Mesodermal cell (in vitro differentiated cells): ENCODE results near the gene NCAN.

Experiments used
- H3K27ac ChIP-seq: 2 replicates; pipeline ENCODE4 v1.7.0; 2013; ENCODE audit warnings: mild to moderate bottlenecking, low read depth, low read length, moderate library complexity; ENCODE audit not compliant: severe bottlenecking
- H3K36me3 ChIP-seq: 2 replicates; pipeline ENCODE4 v1.7.1; 2013; ENCODE audit warnings: mild to moderate bottlenecking, low read length, moderate library complexity; ENCODE audit not compliant: control insufficient read depth, insufficient read depth
- H3K4me1 ChIP-seq: one replicate; pipeline ENCODE4 v1.7.1; 2013; ENCODE audit warnings: mild to moderate bottlenecking, low read length; ENCODE audit not compliant: insufficient read depth, control insufficient read depth, poor library complexity, severe bottlenecking
- H3K4me3 ChIP-seq: 2 replicates; pipeline ENCODE4 v1.7.0; 2013; ENCODE audit warnings: low read length, control low read depth, mild to moderate bottlenecking; ENCODE audit not compliant: insufficient read depth, poor library complexity, severe bottlenecking; ENCODE audit errors: extremely low read depth
- H3K9me3 ChIP-seq: 2 replicates; pipeline ENCODE4 v1.7.1; 2013; ENCODE audit warnings: mild to moderate bottlenecking, low read length, moderate library complexity; ENCODE audit not compliant: control insufficient read depth
- WGBS, 2 experiments: methylation state at CpG; one replicate each; pipeline ENCODE4 v1.1.5; 2013; ENCODE audit warnings: missing lambda C conversion rate in 2 of 2; ENCODE audit not compliant: insufficient coverage in 2 of 2; 5-methylcytosine and 5-hydroxymethylcytosine counted together

Gene NCAN

DNA sequence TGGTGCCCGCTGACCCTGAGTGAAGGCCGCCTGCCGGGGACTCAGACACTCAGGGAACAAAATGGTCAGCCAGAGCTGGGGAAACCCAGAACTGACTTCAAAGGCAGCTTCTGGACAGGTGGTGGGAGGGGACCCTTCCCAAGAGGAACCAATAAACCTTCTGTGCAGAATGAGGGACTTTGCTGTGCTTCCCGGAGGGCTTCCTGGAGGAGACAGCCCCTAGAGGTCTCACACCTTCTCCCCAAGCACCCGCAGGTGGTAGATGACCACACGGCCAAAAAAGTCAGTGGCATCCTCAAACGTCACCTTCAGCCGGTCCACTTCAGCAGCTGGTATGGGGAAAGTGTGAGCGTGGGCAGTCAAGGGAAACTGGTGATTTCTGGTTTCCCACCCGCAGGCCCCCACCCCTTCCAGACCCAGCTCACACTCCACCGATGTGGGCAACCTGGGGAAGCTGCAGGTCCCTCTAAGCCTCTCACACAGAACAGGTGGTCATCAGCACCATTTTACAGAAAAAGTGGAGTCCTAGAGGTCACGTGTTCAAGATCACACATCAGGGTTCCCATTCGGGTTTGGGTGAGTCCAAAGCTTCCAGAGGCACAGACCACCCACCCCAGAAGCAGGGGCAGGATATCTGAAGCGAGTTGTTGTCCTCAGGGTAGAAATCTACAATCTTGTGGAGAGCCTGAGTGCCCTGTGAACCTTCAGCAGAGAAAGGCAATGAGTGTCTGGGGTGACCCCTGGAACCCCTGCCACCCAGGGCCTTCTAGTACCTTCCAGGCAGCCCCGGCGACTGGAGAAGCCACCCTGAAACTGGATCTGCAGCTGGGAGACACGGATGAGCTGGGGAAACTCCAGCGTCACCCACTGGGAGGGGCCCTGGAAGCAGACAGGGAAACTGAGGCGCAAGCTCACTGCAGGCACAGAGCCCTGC, 9.8 kb upstream of the NCAN start:
- H3K4me1 ChIP-seq: no peaks in the 10 kb centered on the region
- no peak overlapping the region for H3K27ac ChIP-seq
- H3K9me3 ChIP-seq: no peaks in the 10 kb centered on the region
- 91 to 92% methylated on average over 13 to 14 of the region's 19 CpGs for WGBS, 2 experiments
- H3K36me3 ChIP-seq: peaks cover 46% of the 10 kb centered on the region
- H3K4me3 ChIP-seq: peak overlapping the region; percentile 50

DNA sequence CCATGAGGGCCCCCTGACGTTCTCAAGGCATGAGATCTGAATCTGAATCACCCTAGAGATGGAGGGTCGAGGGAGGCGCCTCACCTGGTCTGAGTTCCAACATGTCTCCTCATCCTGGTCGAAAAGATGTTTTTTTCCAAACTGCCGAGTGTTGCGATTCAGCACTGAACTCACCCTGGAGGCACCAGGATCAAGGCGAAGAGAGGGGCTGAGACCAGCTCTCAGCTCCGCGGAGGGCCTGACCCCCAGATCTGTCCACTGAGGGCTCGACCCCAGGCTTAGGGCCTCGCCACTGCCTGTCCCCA, 9.1 kb upstream of the NCAN start:
- H3K27ac ChIP-seq: peak overlapping the region; percentile 26

DNA sequence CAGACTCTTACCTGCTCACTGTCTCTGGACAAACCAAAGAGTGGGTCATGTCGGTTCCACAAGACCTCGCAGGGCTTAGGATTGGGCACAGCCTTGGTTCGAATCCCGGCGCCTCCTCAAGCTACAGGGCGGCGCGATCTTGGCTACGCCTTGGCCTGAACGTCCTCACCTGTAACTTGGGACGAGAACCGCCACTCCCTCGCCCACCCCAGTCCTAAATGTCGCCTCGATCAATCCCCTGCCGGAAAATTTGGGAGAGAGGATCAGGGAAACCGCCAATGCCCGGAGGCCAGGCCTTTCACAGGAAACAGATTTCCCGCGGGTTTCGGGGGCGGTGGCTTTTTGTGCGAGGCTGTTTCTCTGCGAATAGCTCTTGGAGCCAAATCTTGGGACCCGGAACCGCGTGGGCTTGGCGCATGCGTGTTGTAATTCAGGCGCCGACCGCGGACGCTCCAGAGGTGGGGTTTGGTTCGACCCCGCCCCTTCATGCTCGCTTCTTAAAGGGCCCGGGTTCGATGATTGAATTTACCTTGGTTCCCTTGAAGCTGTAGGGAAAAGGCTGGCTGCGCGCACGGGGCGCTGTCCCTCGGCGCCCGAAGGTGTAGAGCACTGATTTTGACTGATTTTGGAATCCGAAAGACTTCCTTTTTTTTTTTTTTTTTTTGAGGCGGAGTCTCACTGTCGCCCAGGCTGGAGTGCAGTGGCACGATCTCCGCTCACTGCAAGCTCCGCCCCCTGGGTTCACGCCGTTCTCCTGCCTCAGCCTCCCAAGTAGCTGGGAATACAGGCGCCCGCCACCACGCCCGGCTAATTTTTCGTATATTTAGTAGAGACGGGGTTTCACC, 8.5 kb upstream of the NCAN start, which contains the start of gene NR2C2AP:
NR2C2AP (minus strand) TSS at position 403 of the 845 bp plus-strand sequence; CDS start at position 49, 354 bp downstream.
- 12 to 13% methylated on average over 41 to 56 of the region's 60 CpGs for WGBS, 2 experiments
- Histone ChIP-seq H3K9me3 (no peaks in the 10 kb centered on the region), H3K36me3 (peaks cover 34% of the 10 kb centered on the region), H3K27ac (peak within 1 kb of the TSS; percentile 26), H3K4me3 (peak within 1 kb of the TSS; percentile 50), H3K4me1 (no peaks in the 10 kb centered on the region)

More for the DNA sequence above, 9.1 kb upstream of the NCAN start:
- WGBS, 2 experiments: 33 to 35% methylated on average over 11 of the region's 11 CpGs
- Histone ChIP-seq H3K9me3 (no peaks in the 10 kb centered on the region), H3K4me1 (no peaks in the 10 kb centered on the region), H3K4me3 (peak overlapping the region; percentile 50), H3K36me3 (peaks cover 39% of the 10 kb centered on the region)

DNA sequence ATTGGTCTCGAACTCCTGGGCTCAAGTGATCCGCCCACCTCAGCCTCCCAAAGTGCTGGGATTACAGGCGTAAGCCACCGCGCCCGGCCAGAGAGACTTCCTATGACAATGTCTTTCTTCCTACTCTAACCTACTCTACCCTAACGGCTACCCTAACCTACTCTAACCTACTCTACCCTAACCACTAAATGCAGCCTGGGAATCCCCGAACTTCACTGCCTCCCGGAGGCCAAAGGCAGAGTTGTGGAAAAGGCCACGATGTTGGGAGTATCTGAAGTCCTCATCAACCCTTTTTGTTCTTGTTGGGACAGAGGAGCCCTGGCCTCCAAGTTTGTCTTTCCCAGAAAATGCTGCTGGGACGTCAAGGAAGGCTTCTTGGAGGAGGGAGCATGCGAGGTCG, 7.6 kb upstream of the NCAN start:
- H3K36me3 ChIP-seq: peaks cover 27% of the 10 kb centered on the region
- H3K4me1 ChIP-seq: no peaks in the 10 kb centered on the region
- no peak overlapping the region for H3K4me3 ChIP-seq
- no peaks in the 10 kb centered on the region for H3K9me3 ChIP-seq
- WGBS, 2 experiments: 57 to 65% methylated on average over 7 to 12 of the region's 13 CpGs
- no peak overlapping the region for H3K27ac ChIP-seq

DNA sequence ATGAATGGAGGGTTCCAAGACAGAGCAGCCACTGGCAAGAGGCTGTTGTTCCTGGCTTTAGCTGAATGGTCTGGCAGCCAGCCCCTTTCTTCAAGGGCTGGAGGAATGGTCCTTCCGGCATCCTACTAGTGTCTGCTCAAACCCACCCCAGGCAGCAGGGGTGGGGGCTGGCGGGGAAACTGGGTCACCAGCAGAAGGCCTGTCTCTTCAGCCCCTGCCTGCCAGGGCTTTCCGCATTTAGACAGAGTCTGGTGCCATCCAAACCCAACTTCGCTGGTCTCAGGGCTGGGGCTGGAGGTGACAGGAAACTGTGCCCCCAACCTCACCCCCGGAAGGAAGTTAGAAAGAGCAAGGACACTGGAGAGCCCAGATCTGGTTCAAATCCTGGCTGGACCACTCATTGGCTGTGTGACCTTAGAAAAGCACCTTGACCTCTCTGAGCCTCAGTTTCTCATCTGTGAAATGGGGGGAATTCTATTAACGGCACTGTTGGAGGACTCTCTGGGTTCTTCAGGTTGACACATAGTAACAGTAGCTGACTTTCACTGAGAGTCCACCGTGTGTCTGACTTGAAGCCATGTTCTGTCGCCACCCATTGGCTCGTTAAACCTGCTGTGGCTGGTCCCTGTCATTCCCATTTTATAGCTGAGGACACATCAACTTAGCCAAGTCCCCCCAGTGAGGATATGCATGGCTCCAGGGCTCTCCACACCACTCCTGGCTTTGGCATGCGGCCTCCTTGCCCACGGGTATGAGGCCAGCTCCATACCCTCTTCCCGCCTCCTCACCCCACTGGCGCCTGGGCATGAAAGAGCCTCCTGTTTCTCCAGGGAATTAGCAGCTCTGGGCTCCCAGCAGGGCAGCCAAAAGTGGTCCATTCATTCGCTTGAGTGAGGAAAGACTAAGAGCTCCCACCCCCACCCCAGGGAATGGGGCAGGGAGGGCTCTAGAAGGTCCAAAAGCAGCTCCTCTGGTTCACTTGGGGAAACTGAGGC, 6.0 kb upstream of the NCAN start:
- no peak overlapping the region for H3K4me3 ChIP-seq
- peaks cover 19% of the 10 kb centered on the region for H3K36me3 ChIP-seq
- H3K9me3 ChIP-seq: no peaks in the 10 kb centered on the region
- no peak overlapping the region for H3K27ac ChIP-seq
- WGBS, 2 experiments: 60 to 70% methylated on average over 12 to 13 of the region's 14 CpGs
- H3K4me1 ChIP-seq: no peaks in the 10 kb centered on the region

DNA sequence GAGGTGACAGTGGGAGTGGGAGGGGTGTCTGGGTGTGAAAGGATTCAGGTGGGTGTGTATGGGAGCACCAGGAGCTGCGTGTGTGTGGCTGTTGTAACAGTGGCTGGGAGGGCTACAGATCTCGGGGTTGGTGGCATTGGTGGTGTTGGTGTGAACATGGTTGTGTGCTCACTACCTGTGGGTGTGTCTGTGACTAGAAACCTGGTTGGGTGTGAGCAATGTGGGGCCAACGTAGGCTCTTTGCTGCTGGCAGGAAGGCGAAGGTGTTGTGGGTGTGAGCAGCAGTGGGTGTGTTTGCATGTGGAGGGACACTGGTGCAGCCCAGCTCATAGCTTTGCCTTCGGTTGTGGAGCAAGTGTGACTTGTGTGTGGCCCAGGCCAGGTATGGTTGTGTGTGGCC, 4.8 kb upstream of the NCAN start:
- Histone ChIP-seq H3K9me3 (no peaks in the 10 kb centered on the region), H3K36me3 (peaks cover 7% of the 10 kb centered on the region), H3K4me1 (no peaks in the 10 kb centered on the region), H3K27ac (no peak overlapping the region), H3K4me3 (no peak overlapping the region)
- WGBS, 2 experiments: 66 to 74% methylated on average over 3 to 5 of the region's 5 CpGs

DNA sequence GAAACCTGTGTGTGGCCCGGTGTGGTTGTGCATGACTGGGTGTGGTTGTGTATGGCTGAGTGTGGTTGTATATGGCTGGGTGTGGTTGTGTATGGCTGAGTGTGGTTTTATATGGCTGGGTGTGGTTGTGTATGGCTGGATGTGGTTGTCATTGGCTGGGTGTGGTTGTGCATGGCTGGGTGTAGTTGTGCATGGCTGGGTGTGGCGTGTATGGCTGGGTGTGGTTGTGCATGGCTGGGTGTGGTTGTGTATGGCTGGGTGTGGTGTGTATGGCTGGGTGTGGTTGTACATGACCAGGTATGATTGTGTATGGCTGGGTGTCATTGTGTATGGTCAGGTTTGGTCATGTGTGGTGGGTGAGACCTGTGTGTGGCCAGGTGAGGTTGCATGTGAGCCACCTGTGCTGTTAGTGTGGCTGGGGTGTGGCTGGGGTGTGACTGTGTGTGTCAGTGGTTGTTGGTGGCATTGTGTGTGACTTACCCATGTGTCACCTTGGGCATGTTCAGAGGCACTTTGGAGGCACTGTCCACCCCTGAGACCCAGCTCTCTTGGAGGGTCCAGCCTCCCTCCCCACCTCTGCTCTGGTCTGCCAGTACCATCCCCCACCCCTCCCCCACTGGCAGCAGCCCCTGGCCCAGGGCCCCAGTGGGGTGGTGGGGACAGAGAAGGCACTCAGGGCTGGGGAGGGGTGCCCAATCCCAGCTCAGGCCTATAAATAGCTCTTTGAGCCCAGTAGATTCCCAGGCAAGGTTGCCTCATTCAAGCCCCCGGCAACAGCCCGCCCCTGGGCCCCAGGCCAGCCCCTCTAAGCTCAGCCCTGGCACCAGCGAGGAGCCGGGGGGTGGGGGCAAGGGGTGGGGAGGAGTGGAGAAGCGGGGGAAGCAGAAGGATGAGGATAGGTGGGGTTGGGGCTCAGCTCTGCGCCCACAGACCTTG, 3.9 kb upstream of the NCAN start:
- no peaks in the 10 kb centered on the region for H3K4me1 ChIP-seq
- H3K4me3 ChIP-seq: no peak overlapping the region
- H3K36me3 ChIP-seq: no peaks in the 10 kb centered on the region
- no peak overlapping the region for H3K27ac ChIP-seq
- WGBS, 2 experiments: 82 to 100% methylated on average over 2 of the region's 8 CpGs
- H3K9me3 ChIP-seq: no peaks in the 10 kb centered on the region

DNA sequence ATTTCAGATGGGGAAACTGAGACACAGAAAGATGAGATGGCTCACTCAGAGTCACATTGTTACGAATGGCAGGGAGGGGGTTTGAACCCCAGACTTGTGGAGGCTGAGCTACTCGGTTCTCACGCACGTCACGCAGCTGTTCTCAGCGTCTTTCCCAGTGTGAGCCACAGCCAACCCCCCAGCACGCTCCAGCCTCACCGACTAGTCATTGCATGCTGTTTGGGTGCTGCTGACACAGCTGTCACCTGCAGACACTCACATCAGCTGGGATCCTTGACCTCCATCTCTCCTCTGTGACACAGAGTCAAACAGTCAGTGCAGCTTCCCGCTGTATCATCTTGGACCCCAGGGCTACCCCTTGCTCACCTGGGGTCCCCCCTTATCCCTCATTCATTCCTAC, 2.4 kb upstream of the NCAN start:
- no peak overlapping the region for H3K27ac ChIP-seq
- no peak overlapping the region for H3K4me3 ChIP-seq
- H3K36me3 ChIP-seq: no peaks in the 10 kb centered on the region
- H3K4me1 ChIP-seq: no peaks in the 10 kb centered on the region
- 48 to 54% methylated on average over 8 to 9 of the region's 9 CpGs for WGBS, 2 experiments
- H3K9me3 ChIP-seq: no peaks in the 10 kb centered on the region

DNA sequence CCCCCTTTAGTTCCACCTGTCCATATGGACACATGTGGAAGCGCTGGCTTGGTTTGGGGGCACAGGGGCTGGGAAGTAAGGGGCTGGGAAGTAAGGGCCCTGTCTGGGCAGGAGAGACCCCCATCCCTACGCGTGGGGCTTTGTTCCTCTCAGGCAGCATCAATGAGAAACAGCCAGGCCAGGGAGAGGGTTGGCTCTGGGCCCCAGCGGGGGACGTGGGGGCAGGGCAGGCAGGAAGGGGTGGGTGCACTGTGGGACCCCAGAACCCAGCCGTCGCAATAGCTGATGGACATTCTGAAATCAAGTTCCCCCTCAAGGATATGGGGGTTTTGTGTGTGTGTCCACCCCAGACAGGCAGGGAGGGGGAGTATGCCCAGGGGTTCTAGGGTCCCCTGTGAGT, 1.2 kb downstream of the NCAN start:
- no peaks in the 10 kb centered on the region for H3K9me3 ChIP-seq
- H3K36me3 ChIP-seq: no peaks in the 10 kb centered on the region
- H3K4me1 ChIP-seq: no peaks in the 10 kb centered on the region
- WGBS, 2 experiments: 16% methylated on average over 6 of the region's 7 CpGs; no CpG with 5 or more reads in 1 of the 2 experiments
- H3K27ac ChIP-seq: no peak overlapping the region
- H3K4me3 ChIP-seq: no peak overlapping the region
